H1 (cell line): Measurements from ENCODE around the gene MYO1F. TPM values are rescaled to one million over a fixed set of nuclear protein-coding genes. Genes with fewer than 3 reads are reported as not detected.

Source experiments
- CREB1 ChIP-seq: IDR thresholded peaks from 2 replicates; pipeline ENCODE4 v1.6.1; 2012; ENCODE audit warnings: inconsistent platforms
- KDM4A ChIP-seq: IDR thresholded peaks from one replicate; pipeline ENCODE4 v1.7.1; 2012; ENCODE audit warnings: low read depth, mild to moderate bottlenecking, moderate library complexity, low read length, inconsistent platforms; ENCODE audit not compliant: severe bottlenecking
- PHF8 ChIP-seq: fragments of 200-600 bp; sonication (generic); conservative IDR thresholded peaks from 2 replicates; pipeline ENCODE4 v1.7.1; 2012; ENCODE audit warnings: low read depth, mild to moderate bottlenecking, inconsistent platforms, low read length, moderate library complexity
- polyA plus RNA-seq, 7 experiments: library from polyadenylated mRNA; depleted of rRNA in 3 of 7; stranded (reverse) in 5 of 7; unstranded in 2 of 7; fragments of >200 nt in 5 of 7; fragments of 200-250 nt in 2 of 7; gene quantifications; 1 replicate in 5 of 7; 2 replicates in 1 of 7; 4 replicates in 1 of 7; pipeline versions ENCODE4 v1.2.1 to v1.2.3, GENCODE V29; 2011 to 2013; ENCODE audit warnings: missing spikeins in 2 of 7, mixed read lengths in 2 of 7
- total RNA-seq: library from RNA; stranded (reverse); fragmentation: NEBNext Ultra II Directional; extraction: Animal tissue kit (Norgen Biotek cat#: 25700); gene quantifications from 2 replicates; pipeline ENCODE4 v1.2.1, GENCODE V29; 2021
- TF ChIP-seq, protein P1 (sequence below), 3 experiments: IDR thresholded peaks; 1 replicate in 2 of 3; 2 replicates in 1 of 3; pipeline versions ENCODE4 v1.5.1 to v1.6.1; 2011; ENCODE audit warnings: low read length in 3 of 3, mild to moderate bottlenecking in 3 of 3, inconsistent platforms in 2 of 3, low read depth in 1 of 3, moderate library complexity in 1 of 3; ENCODE audit not compliant: insufficient read depth in 1 of 3; ENCODE audit errors: control extremely low read depth in 1 of 3
- TF ChIP-seq, protein P2 (sequence below): IDR thresholded peaks from 2 replicates; pipeline ENCODE4 v1.6.1; 2012; ENCODE audit warnings: inconsistent platforms

Gene MYO1F
- total and polyA plus RNA-seq, 2 of the 8 experiments (the other 6 are each of a cell fraction or from before 2014, with no cell fraction given): 1.4 to 4.6 TPM

DNA sequence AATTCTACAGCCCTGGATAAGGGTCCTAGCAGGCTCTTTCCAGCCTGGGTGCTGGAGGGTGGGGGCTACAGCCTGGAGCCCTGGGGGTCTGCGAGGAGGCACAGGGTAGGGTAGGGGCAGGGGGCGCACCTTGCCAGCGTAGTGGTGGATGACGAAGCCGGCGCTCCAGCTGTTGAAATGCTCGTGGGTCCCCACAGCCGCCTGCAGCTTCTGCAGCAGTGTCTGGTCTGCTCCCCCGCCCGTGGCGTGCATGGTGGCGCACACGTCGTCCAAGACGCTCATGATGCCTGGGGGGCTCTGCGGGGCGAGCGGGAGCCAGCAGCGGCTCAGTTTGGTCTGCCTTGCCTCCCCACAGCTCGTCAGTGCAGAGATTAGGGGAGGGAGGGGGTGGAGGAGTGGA, 33.1 kb downstream of the MYO1F start (continued):
- TF ChIP-seq, protein P1, sequence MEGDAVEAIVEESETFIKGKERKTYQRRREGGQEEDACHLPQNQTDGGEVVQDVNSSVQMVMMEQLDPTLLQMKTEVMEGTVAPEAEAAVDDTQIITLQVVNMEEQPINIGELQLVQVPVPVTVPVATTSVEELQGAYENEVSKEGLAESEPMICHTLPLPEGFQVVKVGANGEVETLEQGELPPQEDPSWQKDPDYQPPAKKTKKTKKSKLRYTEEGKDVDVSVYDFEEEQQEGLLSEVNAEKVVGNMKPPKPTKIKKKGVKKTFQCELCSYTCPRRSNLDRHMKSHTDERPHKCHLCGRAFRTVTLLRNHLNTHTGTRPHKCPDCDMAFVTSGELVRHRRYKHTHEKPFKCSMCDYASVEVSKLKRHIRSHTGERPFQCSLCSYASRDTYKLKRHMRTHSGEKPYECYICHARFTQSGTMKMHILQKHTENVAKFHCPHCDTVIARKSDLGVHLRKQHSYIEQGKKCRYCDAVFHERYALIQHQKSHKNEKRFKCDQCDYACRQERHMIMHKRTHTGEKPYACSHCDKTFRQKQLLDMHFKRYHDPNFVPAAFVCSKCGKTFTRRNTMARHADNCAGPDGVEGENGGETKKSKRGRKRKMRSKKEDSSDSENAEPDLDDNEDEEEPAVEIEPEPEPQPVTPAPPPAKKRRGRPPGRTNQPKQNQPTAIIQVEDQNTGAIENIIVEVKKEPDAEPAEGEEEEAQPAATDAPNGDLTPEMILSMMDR (IDR thresholded peaks at IDR 0.05; ENCODE audit: control extremely low read depth in 1 of 3, insufficient read depth in 1 of 3, low read depth in 1 of 3, low read length in 3 of 3): no peak
- TF ChIP-seq KDM4A (no peak), PHF8 (no peak), CREB1 (no peak)
- TF ChIP-seq, protein P2, sequence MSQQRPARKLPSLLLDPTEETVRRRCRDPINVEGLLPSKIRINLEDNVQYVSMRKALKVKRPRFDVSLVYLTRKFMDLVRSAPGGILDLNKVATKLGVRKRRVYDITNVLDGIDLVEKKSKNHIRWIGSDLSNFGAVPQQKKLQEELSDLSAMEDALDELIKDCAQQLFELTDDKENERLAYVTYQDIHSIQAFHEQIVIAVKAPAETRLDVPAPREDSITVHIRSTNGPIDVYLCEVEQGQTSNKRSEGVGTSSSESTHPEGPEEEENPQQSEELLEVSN: no peak
